ENCODE data around the gene TRIP10.

GRCh38 chr19:6705931-6706632, 33.4 kb upstream of the TRIP10 start:
- TF ChIP-seq, protein P1, sequence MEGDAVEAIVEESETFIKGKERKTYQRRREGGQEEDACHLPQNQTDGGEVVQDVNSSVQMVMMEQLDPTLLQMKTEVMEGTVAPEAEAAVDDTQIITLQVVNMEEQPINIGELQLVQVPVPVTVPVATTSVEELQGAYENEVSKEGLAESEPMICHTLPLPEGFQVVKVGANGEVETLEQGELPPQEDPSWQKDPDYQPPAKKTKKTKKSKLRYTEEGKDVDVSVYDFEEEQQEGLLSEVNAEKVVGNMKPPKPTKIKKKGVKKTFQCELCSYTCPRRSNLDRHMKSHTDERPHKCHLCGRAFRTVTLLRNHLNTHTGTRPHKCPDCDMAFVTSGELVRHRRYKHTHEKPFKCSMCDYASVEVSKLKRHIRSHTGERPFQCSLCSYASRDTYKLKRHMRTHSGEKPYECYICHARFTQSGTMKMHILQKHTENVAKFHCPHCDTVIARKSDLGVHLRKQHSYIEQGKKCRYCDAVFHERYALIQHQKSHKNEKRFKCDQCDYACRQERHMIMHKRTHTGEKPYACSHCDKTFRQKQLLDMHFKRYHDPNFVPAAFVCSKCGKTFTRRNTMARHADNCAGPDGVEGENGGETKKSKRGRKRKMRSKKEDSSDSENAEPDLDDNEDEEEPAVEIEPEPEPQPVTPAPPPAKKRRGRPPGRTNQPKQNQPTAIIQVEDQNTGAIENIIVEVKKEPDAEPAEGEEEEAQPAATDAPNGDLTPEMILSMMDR (IDR thresholded peaks at IDR 0.05 in 8 of 11, conservative IDR thresholded peaks at IDR 0.05 in 3 of 11), result no peak
- TF ChIP-seq POLR2A (IDR thresholded peaks at IDR 0.05), result no peak

Measured in spleen (tissue), 7 donors.